ENCODE measurements around the gene GLT8D1. TPM values are rescaled to one million over a fixed set of nuclear protein-coding genes. Genes with fewer than 3 reads are reported as not detected.
A peak's percentile ranks its signal among the peaks of the same experiment; 100 is the strongest.

GLT8D1 gene
- total and polyA plus RNA-seq, 2 of the 4 experiments (the other 2 are of a cell fraction): 87.8 to 124 TPM

DNA sequence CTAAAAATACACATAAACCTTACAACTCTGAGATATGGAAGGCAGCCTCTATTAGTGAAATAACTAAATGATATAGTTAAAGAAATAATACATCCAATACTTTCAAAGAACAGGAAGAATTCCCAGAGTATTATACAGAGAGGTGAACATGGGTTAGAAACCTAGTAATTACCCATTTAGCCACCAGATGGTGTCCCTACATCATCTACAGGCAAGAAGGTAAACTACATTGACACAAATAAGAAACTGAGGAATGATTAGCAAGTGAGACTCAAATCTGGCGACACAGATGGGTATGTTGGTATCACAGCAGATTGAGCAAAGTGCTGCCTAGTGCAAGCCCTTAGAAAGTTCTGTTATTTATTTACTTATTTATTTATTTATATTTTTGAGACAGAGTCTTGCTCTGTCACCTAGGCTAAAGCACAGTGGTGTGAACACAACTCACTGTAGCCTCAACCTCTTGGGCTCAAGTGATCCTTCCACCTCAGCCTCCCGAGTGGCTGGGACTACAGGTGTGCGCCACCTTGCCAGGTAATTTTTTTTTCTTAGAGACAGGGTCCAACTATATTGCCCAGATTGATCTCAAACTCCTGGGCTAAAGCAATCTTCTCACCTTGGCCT, 36.9 kb upstream of the GLT8D1 start:
- no peak overlapping the region for H3K4me3 ChIP-seq (ENCODE audit: insufficient read depth, low read depth, low read length)
- H2BK120ac ChIP-seq (ENCODE audit: low read depth, low read length): no peak overlapping the region
- ChIA-PET POLR2A (ENCODE audit: unreplicated experiment) (no interaction called here), CTCF (interaction anchor here (0.7 to 1.3 kb wide), 4 partner anchors 70 to 372 kb away, joined by 3 to 4 read pairs (median 3); no protein-coding TSS in a partner anchor)
- H3K18ac ChIP-seq (ENCODE audit: low read depth, low read length): no peak overlapping the region
- H4K8ac ChIP-seq (ENCODE audit: low read depth in 2 of 2, low read length in 2 of 2): no peak overlapping the region
- no peaks in the 10 kb centered on the region for H4K20me1 ChIP-seq (ENCODE audit: insufficient read depth, low read length)
- H3K27me3 ChIP-seq (ENCODE audit: control insufficient read depth, insufficient read depth, low read length): no peaks in the 10 kb centered on the region
- in situ Hi-C loops (cut with MboI; ENCODE audit: low sequenced_read_pairs): loop anchor here (10.0 kb wide), 1 partner anchor 332 kb away; no protein-coding TSS in a partner anchor
- no peak overlapping the region for H4K5ac ChIP-seq (ENCODE audit: low read depth, low read length)
- WGBS, 2 experiments (ENCODE audit: extremely low coverage in 2 of 2, insufficient read length in 1 of 2): no CpG with 5 or more reads among the region's 3 CpGs
- DNase-seq (peak; percentile 34), ATAC-seq (ENCODE audit: low read depth) (peak; percentile 71)
- no peak overlapping the region for H3K4ac ChIP-seq (ENCODE audit: low read depth, low read length)
- dilution Hi-C loops (cut with HindIII; ENCODE audit: low sequenced_read_pairs, unreplicated experiment): no loop called here
- no peaks in the 10 kb centered on the region for H3K4me1 ChIP-seq (ENCODE audit: control insufficient read depth, insufficient read depth, low read length)
- H3K9me3 ChIP-seq (ENCODE audit: control insufficient read depth, insufficient read depth, low read length): no peaks in the 10 kb centered on the region
- BruUV-seq (replicated peaks): no TSS peak
- no peak overlapping the region for H2AK5ac ChIP-seq (ENCODE audit: low read depth, low read length)
- intact Hi-C loops (cut with micrococcal nuclease): loop anchor here (1.0 to 5.0 kb wide), 4 partner anchors 78 to 330 kb away; no protein-coding TSS in a partner anchor
- no peak overlapping the region for H3K14ac ChIP-seq (replicated peaks; ENCODE audit: low read depth, low read length)
- H3K27ac ChIP-seq (ENCODE audit: insufficient read depth, low read length): no peak overlapping the region
- TF ChIP-seq RCOR1 (IDR thresholded peaks at IDR 0.05; ENCODE audit: insufficient replicate concordance, low read length) (no peak), SMC3 (IDR thresholded peaks at IDR 0.05; ENCODE audit: low read depth, low read length) (peak; percentile 72), MXI1 (IDR thresholded peaks at IDR 0.05; ENCODE audit: borderline replicate concordance, low read depth, low read length) (no peak), MAFK (IDR thresholded peaks at IDR 0.05; ENCODE audit: low read depth, low read length) (no peak), CEBPB (IDR thresholded peaks at IDR 0.05; ENCODE audit: low read depth, low read length) (no peak), CHD1 (IDR thresholded peaks at IDR 0.05; ENCODE audit: low read depth, low read length) (no peak), RAD21 (IDR thresholded peaks at IDR 0.05; ENCODE audit: low read length) (peak; percentile 79)
- TF ChIP-seq, protein P1, sequence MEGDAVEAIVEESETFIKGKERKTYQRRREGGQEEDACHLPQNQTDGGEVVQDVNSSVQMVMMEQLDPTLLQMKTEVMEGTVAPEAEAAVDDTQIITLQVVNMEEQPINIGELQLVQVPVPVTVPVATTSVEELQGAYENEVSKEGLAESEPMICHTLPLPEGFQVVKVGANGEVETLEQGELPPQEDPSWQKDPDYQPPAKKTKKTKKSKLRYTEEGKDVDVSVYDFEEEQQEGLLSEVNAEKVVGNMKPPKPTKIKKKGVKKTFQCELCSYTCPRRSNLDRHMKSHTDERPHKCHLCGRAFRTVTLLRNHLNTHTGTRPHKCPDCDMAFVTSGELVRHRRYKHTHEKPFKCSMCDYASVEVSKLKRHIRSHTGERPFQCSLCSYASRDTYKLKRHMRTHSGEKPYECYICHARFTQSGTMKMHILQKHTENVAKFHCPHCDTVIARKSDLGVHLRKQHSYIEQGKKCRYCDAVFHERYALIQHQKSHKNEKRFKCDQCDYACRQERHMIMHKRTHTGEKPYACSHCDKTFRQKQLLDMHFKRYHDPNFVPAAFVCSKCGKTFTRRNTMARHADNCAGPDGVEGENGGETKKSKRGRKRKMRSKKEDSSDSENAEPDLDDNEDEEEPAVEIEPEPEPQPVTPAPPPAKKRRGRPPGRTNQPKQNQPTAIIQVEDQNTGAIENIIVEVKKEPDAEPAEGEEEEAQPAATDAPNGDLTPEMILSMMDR (conservative IDR thresholded peaks at IDR 0.05; ENCODE audit: low read depth, low read length): peak; percentile 68
- H2AK9ac ChIP-seq (replicated peaks; ENCODE audit: low read depth, low read length, poor library complexity): no peak overlapping the region
- H2BK20ac ChIP-seq (ENCODE audit: low read depth, low read length): no peak overlapping the region
- no peak overlapping the region for H3K23ac ChIP-seq (ENCODE audit: low read depth, low read length)
- H2AFZ ChIP-seq (replicated peaks; ENCODE audit: low read length, poor library complexity): no peak overlapping the region
- no peak overlapping the region for H3K56ac ChIP-seq (ENCODE audit: extremely low read depth, insufficient read depth, low read length)
- H2BK15ac ChIP-seq (ENCODE audit: low read depth, low read length): no peak overlapping the region
- peaks cover 29% of the 10 kb centered on the region for H3K36me3 ChIP-seq (ENCODE audit: control insufficient read depth, insufficient read depth, low read length)
- H3K4me2 ChIP-seq (ENCODE audit: low read depth, low read length): no peak overlapping the region
- H4K91ac ChIP-seq (ENCODE audit: insufficient read depth, low read depth, low read length): no peak overlapping the region
- H3K9me1 ChIP-seq (ENCODE audit: insufficient read depth, low read length): no peaks in the 10 kb centered on the region
- H3K79me1 ChIP-seq (ENCODE audit: low read depth in 1 of 2, low read length in 2 of 2): no peaks in the 10 kb centered on the region
- no peak overlapping the region for H2BK5ac ChIP-seq (ENCODE audit: low read depth, low read length, poor library complexity, severe bottlenecking)
- H3K9ac ChIP-seq (ENCODE audit: low read depth, low read length): no peak overlapping the region

Data from IMR-90 (cell line).